Measurements from ENCODE around the gene UBE2O. TPM values are rescaled to one million over a fixed set of nuclear protein-coding genes. Genes with fewer than 3 reads are reported as not detected.

The UBE2O gene
- total RNA-seq, 1 experiment from 2014 or later: 52.6 TPM

DNA sequence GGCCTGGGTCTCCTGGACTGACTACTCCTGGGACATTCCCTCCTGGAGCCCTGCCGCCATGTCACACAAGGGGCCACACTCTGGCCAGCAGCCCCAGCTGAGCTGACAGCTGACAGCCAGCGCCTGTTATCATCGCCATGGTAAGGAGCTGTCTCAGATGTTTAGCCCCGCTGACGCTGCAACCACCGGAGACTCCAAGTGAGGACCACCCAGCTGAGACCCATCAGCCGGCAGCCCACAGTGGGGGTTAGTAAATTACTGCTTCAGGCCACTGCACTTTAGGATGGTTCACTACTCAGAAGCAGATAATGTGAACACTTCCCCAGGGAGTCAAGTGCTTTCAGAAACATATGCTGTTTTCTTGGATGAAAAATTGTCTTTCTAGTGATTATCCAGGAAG is 83.1 kb downstream of the UBE2O start:
- no peaks in the 10 kb centered on the region for H3K36me3 Mint-ChIP-seq (ENCODE audit: insufficient read depth in 1 of 3, low read depth in 3 of 3)
- peaks cover 5% of the 10 kb centered on the region; the same call in 1 of the 2 replicates for H3K4me1 ChIP-seq (ENCODE audit: insufficient read depth, low read length)

More for the DNA sequence above, 83.1 kb downstream of the UBE2O start:
- Histone ChIP-seq H3K79me1 (ENCODE audit: insufficient read depth, low read depth, low read length, poor library complexity, severe bottlenecking) (no peaks in the 10 kb centered on the region), H3K23ac (ENCODE audit: insufficient read length, low read depth, low read length) (no peak overlapping the region), H3K18ac (ENCODE audit: insufficient read length, low read depth, low read length) (no peak overlapping the region), H3K56ac (ENCODE audit: insufficient read length, low read depth, low read length) (no peak overlapping the region), H3K23me2 (ENCODE audit: insufficient read length, low read depth, low read length, poor library complexity, severe bottlenecking) (no peaks in the 10 kb centered on the region), H3K9ac (ENCODE audit: extremely low read depth, insufficient read length, low read length) (no peak overlapping the region), H3K27ac (ENCODE audit: insufficient read length, low read depth, low read length) (no peak overlapping the region), H2AK5ac (ENCODE audit: insufficient read length, low read length) (no peak overlapping the region), H4K8ac (replicated peaks; ENCODE audit: insufficient read length, low read depth, low read length) (no peak overlapping the region), H2BK5ac (ENCODE audit: insufficient read length, low read length) (no peak overlapping the region), H2BK20ac (ENCODE audit: low read depth, low read length, poor library complexity, severe bottlenecking) (no peak overlapping the region), H3T11ph (ENCODE audit: low read length) (no peak overlapping the region), H3K79me2 (ENCODE audit: insufficient read depth, low read length) (no peaks in the 10 kb centered on the region), H2BK15ac (ENCODE audit: low read depth, low read length) (no peak overlapping the region), H2AFZ (ENCODE audit: low read length) (no peak overlapping the region), H3K4me2 (ENCODE audit: insufficient read depth, insufficient read length, low read length) (no peak overlapping the region), H3K9me3 (ENCODE audit: control insufficient read depth, low read depth, low read length) (no peaks in the 10 kb centered on the region), H4K20me1 (ENCODE audit: control insufficient read depth, insufficient read depth, insufficient read length) (no peaks in the 10 kb centered on the region), H3K14ac (ENCODE audit: insufficient read depth, low read length) (no peak overlapping the region), H3K27me3 (ENCODE audit: insufficient read depth, low read length) (no peaks in the 10 kb centered on the region), H2BK12ac (ENCODE audit: insufficient read length, low read depth, low read length) (no peak overlapping the region), H4K5ac (ENCODE audit: insufficient read length, low read depth, low read length) (no peak overlapping the region), H3K4ac (ENCODE audit: low read depth, low read length) (no peak overlapping the region), H4K91ac (ENCODE audit: insufficient read length, low read depth, low read length) (no peak overlapping the region), H2BK120ac (ENCODE audit: low read depth, low read length, poor library complexity, severe bottlenecking) (no peak overlapping the region)
- Mint-ChIP-seq H3K27ac (no peak overlapping the region), H3K4me1 (peaks cover 24 to 40% of the 10 kb centered on the region in 2 experiments), H3K27me3 (ENCODE audit: low read depth) (no peaks in the 10 kb centered on the region; the same call in none of the 2 replicates), H3K9me3 (no peaks in the 10 kb centered on the region; a peak in 1 of 5 replicates), H3K4me3 (no peak overlapping the region)
- no peak for DNase-seq
- no CpG with 5 or more reads among the region's 7 CpGs for WGBS (ENCODE audit: extremely low coverage, insufficient read length, low lambda C conversion rate)
- TF ChIP-seq, protein P1, sequence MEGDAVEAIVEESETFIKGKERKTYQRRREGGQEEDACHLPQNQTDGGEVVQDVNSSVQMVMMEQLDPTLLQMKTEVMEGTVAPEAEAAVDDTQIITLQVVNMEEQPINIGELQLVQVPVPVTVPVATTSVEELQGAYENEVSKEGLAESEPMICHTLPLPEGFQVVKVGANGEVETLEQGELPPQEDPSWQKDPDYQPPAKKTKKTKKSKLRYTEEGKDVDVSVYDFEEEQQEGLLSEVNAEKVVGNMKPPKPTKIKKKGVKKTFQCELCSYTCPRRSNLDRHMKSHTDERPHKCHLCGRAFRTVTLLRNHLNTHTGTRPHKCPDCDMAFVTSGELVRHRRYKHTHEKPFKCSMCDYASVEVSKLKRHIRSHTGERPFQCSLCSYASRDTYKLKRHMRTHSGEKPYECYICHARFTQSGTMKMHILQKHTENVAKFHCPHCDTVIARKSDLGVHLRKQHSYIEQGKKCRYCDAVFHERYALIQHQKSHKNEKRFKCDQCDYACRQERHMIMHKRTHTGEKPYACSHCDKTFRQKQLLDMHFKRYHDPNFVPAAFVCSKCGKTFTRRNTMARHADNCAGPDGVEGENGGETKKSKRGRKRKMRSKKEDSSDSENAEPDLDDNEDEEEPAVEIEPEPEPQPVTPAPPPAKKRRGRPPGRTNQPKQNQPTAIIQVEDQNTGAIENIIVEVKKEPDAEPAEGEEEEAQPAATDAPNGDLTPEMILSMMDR (conservative IDR thresholded peaks at IDR 0.05): no peak
